ACC112 (cell line): ENCODE results near the gene ADRM1.

ENCODE experiments used
- H2AFZ ChIP-seq: fragments of 200-600 bp; sonication (generic); one replicate; pipeline ENCODE4 v1.6.0; 2017; ENCODE audit warnings: antibody characterized with exemption, low read length; ENCODE audit not compliant: unreplicated experiment
- H3K27ac ChIP-seq: fragments of 200-600 bp; sonication (generic); 2 replicates; pipeline ENCODE4 v1.5.1; 2014; ENCODE audit warnings: low read depth, mild to moderate bottlenecking, antibody characterized with exemption, low read length, moderate library complexity
- H3K27me3 ChIP-seq: fragments of 200-600 bp; sonication (generic); 2 replicates; pipeline ENCODE4 v1.6.1; 2014; ENCODE audit warnings: mild to moderate bottlenecking, antibody characterized with exemption, low read length, moderate library complexity, mixed read lengths; ENCODE audit not compliant: insufficient read depth
- H3K36me3 ChIP-seq: fragments of 200-600 bp; sonication (generic); 2 replicates; pipeline ENCODE4 v1.6.1; 2016; ENCODE audit warnings: mild to moderate bottlenecking, antibody characterized with exemption, low read length, moderate library complexity, mixed read lengths; ENCODE audit not compliant: insufficient read depth
- H3K4me1 ChIP-seq: fragments of 200-600 bp; sonication (generic); one replicate; pipeline ENCODE4 v1.6.1; 2016; ENCODE audit warnings: low read length, mixed read lengths; ENCODE audit not compliant: insufficient read depth, unreplicated experiment, control insufficient read depth
- H3K4me3 ChIP-seq: fragments of 200-600 bp; sonication (generic); 2 replicates; pipeline ENCODE4 v1.5.1; 2014; ENCODE audit warnings: mild to moderate bottlenecking, low read depth, low read length
- H3K79me2 ChIP-seq: fragments of 200-600 bp; sonication (generic); one replicate; pipeline ENCODE4 v1.6.0; 2016; ENCODE audit warnings: low read length; ENCODE audit not compliant: control insufficient read depth, unreplicated experiment, insufficient read depth

Gene ADRM1

DNA sequence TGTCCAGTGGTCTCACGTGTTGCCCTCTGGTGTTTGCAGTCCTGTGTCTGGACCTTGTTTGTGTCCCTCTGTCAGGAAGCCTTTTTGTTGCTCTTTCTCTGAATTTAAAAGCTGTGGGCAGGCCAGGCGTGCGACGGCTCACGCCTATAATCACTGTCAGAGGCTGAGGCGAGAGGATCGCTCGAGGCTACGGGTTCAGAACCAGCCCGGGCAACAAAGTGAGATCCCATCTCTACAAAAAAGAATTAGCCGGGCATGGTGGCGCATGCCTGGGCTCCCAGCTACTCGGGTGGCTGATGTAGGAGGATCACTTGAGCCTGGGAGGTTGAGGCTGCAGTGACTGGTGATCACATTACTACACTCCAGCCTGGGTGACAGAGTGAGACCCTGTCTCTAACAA is 35.9 kb upstream of the ADRM1 start:
- Histone ChIP-seq H3K79me2 (no peaks in the 10 kb centered on the region), H3K27me3 (no peaks in the 10 kb centered on the region), H3K4me1 (no peaks in the 10 kb centered on the region), H3K27ac (no peak overlapping the region), H3K4me3 (no peak overlapping the region), H2AFZ (no peak overlapping the region), H3K36me3 (peaks cover 29% of the 10 kb centered on the region)

DNA sequence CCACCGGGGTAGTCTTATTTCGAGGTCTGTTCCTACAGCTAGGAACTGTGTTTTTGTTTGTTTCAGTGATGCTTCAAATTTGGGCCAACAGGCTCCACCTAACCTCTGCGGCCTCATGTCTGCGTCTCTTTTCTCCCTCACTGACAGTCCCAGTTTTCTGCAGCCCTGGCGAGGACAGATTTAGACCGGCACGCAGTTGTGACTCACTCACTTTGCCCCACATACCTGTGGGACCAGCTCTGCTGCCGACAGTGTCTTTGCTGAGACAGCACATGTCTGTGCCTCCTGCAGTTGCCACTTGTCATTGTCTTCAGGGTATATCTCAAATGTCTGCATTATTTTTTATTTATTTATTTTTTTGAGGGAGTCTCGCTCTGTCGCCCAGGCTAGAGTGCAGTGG is 35.3 kb upstream of the ADRM1 start:
- H3K27me3 ChIP-seq = no peaks in the 10 kb centered on the region
- no peaks in the 10 kb centered on the region for H3K79me2 ChIP-seq
- H3K27ac ChIP-seq = no peak overlapping the region
- H3K36me3 ChIP-seq = peaks cover 29% of the 10 kb centered on the region
- H2AFZ ChIP-seq = no peak overlapping the region
- no peak overlapping the region for H3K4me3 ChIP-seq
- H3K4me1 ChIP-seq = no peaks in the 10 kb centered on the region

DNA sequence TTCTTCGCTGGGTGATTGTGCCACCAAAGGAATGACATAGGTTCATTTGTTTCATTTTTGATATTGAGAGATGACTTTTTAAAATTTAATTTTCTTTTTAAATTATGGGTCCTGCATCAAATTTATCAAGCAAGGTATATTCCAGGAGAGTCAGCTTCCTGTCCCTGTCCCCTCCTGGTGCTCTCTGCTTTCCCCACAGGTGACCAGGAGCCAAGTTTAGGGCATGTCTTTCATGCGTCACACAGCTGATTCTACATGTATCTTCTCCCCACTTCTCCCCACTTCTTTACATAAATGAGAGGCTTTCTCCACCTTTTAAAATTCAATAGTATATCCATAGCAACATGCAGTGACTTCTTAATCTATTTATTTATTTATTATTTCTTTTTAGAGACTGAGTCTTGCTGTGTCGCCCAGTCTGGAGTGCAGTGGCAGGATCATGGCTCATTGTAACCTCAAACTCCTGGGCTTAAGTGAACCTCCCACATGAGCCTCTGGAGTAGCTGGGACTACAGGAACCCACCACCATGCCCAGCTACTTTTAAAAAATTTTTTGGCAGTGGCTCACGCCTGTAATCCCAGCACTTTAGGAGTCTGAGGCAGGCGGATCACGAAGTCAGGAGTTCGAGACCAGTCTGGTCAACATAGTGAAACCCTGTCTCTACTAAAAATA is 34.4 kb upstream of the ADRM1 start:
- no peak overlapping the region for H3K4me3 ChIP-seq
- H3K27ac ChIP-seq = no peak overlapping the region
- H2AFZ ChIP-seq = no peak overlapping the region
- no peaks in the 10 kb centered on the region for H3K79me2 ChIP-seq
- H3K4me1 ChIP-seq = no peaks in the 10 kb centered on the region
- H3K27me3 ChIP-seq = no peaks in the 10 kb centered on the region
- H3K36me3 ChIP-seq = peaks cover 26% of the 10 kb centered on the region

DNA sequence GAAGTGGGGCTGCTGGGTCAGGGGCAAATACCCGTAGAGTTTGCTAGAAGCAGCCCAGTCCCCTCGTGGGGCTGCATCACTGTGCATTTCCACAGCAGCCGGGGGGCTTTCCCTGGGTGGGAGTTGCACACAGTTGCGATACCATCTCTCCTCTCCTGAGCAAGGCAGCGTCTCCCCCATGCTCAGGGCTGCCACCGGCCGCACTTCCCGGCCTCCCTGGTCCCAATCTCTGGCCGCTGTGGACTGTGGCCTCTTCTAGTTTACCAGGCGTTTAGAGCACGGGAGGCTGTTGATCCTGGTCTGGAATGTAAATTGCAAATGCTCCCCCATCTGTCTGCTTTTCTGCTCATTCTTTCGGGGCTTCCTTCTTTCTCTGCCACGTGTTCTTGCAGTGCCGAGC is 33.4 kb upstream of the ADRM1 start:
- Histone ChIP-seq H3K4me3 (no peak overlapping the region), H3K27ac (no peak overlapping the region), H3K4me1 (no peaks in the 10 kb centered on the region), H3K36me3 (peaks cover 20% of the 10 kb centered on the region), H3K79me2 (no peaks in the 10 kb centered on the region), H3K27me3 (no peaks in the 10 kb centered on the region), H2AFZ (no peak overlapping the region)

DNA sequence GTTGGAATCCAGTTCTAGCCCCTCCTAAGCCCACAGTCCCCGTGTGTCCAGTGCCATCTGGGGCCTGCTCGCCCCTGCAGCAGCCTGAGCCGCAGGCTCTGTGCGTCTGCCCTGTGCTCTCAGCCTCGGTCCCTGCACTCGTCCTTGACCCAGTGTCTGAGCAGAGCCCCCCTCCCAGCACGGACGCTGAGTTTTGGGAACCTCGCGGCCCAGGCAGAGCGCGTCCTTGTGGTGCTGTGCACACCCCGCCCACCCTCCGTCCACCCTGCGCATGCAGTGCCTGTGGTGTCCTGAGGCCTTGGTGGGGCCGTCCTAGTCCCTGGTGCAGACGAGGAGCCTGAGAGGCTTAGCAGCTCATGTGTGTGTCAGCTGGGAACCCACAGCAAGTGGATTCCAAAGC is 32.9 kb upstream of the ADRM1 start:
- H3K4me3 ChIP-seq = no peak overlapping the region
- no peaks in the 10 kb centered on the region for H3K27me3 ChIP-seq
- no peaks in the 10 kb centered on the region for H3K79me2 ChIP-seq
- no peak overlapping the region for H2AFZ ChIP-seq
- no peaks in the 10 kb centered on the region for H3K4me1 ChIP-seq
- H3K27ac ChIP-seq = no peak overlapping the region
- peaks cover 15% of the 10 kb centered on the region for H3K36me3 ChIP-seq

DNA sequence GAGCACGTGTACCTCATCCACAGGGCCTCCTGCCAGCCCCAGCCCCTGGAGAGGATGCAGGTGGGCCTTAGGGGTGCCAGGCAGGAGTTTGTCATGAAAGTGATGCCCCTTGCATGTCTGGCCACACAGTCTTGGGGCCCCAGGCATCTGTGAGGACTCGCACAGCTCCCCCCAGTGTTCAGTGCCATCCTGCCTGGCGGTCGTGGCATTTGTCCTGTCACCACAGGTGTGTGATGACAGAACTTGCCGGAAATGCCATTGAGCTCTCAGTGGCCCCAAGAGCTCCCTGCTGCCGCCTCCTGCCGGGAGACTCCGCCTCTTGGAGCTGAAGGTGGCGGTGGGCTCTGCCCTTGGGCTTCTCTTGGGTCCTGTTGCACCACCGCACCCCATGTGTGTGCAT is 30.6 kb upstream of the ADRM1 start:
- Histone ChIP-seq H3K79me2 (no peaks in the 10 kb centered on the region), H3K4me3 (no peak overlapping the region), H3K4me1 (no peaks in the 10 kb centered on the region), H3K27me3 (no peaks in the 10 kb centered on the region), H3K27ac (no peak overlapping the region), H3K36me3 (no peaks in the 10 kb centered on the region), H2AFZ (no peak overlapping the region)

DNA sequence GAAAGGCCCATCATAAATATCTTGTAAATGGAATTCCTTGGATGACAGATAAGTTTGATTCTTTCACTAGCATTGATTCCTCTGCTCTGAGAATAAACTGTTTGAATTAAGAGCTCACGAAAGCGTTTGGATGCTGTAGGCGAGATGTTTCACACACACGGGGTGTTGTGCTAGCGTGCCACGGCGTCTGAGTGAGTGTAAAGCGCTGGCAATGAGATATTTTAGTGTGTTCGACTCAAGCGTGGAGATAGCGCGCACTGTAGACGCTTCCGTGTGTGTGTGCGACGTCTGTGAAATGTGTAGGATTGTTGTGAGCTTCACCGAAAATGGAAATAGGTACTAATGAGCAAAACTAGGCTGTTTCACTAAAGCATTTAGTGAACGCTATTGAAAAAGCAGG is 29.4 kb upstream of the ADRM1 start:
- Histone ChIP-seq H3K4me1 (no peaks in the 10 kb centered on the region), H3K36me3 (no peaks in the 10 kb centered on the region), H3K27ac (no peak overlapping the region), H3K79me2 (no peaks in the 10 kb centered on the region), H3K4me3 (no peak overlapping the region), H3K27me3 (no peaks in the 10 kb centered on the region), H2AFZ (no peak overlapping the region)

DNA sequence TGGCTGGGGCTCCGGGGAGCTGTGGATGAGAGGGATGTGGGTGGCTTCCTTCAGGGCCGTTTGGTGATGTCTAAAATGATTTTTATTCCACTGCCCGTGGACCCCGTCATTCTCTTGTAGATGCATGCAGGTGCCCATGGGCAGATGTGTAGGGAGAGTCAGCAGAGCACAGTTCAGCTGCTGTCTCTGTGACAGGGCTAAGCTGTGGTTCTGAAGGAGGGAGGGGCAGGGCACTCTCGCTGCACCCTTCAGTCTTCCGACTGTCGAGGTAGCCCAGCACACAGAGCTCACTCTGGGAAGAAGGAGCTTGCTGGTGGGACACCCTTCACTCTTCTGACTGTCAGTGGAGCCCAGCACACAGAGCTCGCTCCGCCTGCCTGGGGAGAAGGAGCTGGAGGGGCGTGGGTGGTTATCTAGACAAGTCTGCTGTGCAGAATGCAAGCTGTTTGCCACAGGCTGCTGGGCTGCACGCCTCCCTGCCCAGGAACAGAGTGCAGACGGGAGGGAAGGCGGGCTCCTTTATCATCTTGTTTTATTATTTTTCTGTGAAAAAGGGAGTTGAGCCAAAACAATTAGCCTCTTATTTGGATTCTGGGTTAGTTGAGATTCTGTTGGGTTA is 28.4 kb upstream of the ADRM1 start:
- Histone ChIP-seq H3K27ac (no peak overlapping the region), H3K79me2 (no peaks in the 10 kb centered on the region), H3K27me3 (no peaks in the 10 kb centered on the region), H3K4me1 (no peaks in the 10 kb centered on the region), H2AFZ (no peak overlapping the region), H3K4me3 (no peak overlapping the region), H3K36me3 (peaks cover 4% of the 10 kb centered on the region; the same call in 1 of the 2 replicates)

DNA sequence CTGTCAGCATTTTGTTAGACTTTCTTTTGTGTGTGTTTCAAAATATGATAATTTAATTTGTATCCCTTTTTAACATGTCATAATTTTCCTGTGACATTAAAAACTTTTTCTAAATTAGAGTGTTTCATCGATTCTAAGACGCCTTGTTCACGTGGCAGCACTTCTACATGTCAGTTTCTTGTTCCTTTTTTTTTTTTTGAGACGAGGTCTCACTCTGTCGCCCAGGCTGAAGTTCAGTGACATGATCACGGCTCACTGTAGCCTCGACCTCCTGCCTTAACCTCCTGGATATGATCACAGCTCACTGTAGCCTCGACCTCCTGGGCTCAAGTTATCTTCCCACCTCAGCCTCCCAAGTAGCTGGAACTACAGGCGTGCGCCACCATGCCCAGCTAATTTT is 27.6 kb upstream of the ADRM1 start:
- Histone ChIP-seq H2AFZ (no peak overlapping the region), H3K27me3 (no peaks in the 10 kb centered on the region), H3K36me3 (peaks cover 4% of the 10 kb centered on the region; the same call in 1 of the 2 replicates), H3K79me2 (no peaks in the 10 kb centered on the region), H3K27ac (no peak overlapping the region), H3K4me1 (no peaks in the 10 kb centered on the region), H3K4me3 (no peak overlapping the region)

DNA sequence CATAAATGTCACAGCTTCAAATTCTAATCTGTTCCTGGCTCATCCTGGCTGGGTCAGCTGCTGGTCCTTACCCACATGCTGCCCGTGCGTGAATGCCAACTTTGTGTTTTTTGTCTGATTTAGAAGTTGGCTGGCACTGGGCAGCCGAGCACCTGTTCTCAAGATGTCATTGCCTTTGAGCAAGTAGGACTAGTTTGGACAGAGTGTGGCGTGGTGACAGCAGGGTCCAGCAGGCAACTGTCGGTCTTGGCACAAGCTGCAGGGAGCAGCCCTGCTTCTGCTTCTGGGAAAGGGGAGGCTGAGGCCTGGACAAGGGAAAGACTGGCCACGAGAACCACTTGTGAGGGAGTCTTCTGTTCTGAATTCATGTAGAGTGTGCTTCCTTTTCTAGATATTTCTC is 26.4 kb upstream of the ADRM1 start:
- peaks cover 4% of the 10 kb centered on the region; the same call in 1 of the 2 replicates for H3K36me3 ChIP-seq

DNA sequence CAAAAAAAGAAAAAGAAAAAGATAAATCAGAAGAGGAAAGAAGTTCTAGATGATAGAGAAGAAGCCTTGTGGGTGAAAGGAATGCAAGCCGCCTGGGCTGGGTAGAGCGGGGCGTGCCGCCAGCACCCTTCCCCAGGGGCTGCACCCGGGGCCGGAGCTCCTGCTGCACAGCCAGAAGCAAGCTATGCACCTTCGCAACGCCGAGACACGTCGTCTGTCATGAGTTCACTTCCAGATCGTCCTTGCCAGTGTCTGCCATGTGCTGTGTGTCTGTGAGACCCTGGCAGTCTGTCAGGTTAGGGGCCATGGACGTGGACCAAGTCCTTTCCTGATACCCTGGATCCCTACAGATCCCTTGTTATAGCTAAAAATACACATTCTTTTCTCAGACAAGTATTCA is 25.5 kb upstream of the ADRM1 start:
- Histone ChIP-seq H2AFZ (no peak overlapping the region), H3K4me3 (no peak overlapping the region), H3K36me3 (peaks cover 4% of the 10 kb centered on the region; the same call in 1 of the 2 replicates), H3K4me1 (no peaks in the 10 kb centered on the region), H3K79me2 (no peaks in the 10 kb centered on the region), H3K27me3 (no peaks in the 10 kb centered on the region), H3K27ac (no peak overlapping the region)

More for the DNA sequence above, 26.4 kb upstream of the ADRM1 start:
- no peaks in the 10 kb centered on the region for H3K79me2 ChIP-seq
- H2AFZ ChIP-seq = no peak overlapping the region
- H3K4me1 ChIP-seq = no peaks in the 10 kb centered on the region
- no peak overlapping the region for H3K27ac ChIP-seq
- H3K4me3 ChIP-seq = no peak overlapping the region
- no peaks in the 10 kb centered on the region for H3K27me3 ChIP-seq
